IPS-18a (cell line): ENCODE measurements around the gene TKTL1.

Experiments used
- H3K27ac ChIP-seq: one replicate; pipeline ENCODE4 v1.5.1; 2013; ENCODE audit warnings: low read length
- H3K27me3 ChIP-seq: one replicate; pipeline ENCODE4 v1.6.1; 2013; ENCODE audit warnings: mild to moderate bottlenecking, low read length; ENCODE audit not compliant: control insufficient read depth, insufficient read depth
- H3K36me3 ChIP-seq: one replicate; pipeline ENCODE4 v1.6.1; 2013; ENCODE audit warnings: low read depth, low read length; ENCODE audit not compliant: control insufficient read depth
- H3K4me1 ChIP-seq: one replicate; pipeline ENCODE4 v1.6.1; 2013; ENCODE audit warnings: low read depth, low read length; ENCODE audit not compliant: control insufficient read depth
- H3K4me3 ChIP-seq: one replicate; pipeline ENCODE4 v1.5.1; 2013; ENCODE audit warnings: low read length
- H3K9ac ChIP-seq: one replicate; pipeline ENCODE4 v1.6.1; 2013; ENCODE audit warnings: mild to moderate bottlenecking, low read length, moderate library complexity
- H3K9me3 ChIP-seq: one replicate; pipeline ENCODE4 v1.6.1; 2013; ENCODE audit warnings: low read depth, low read length; ENCODE audit not compliant: control insufficient read depth

The TKTL1 gene

GRCh38 chrX:154349979-154350378, 54.4 kb downstream of the TKTL1 start:
- no peak overlapping the region for H3K4me3 ChIP-seq
- H3K27ac ChIP-seq = no peak overlapping the region
- H3K27me3 ChIP-seq = no peaks in the 10 kb centered on the region
- H3K36me3 ChIP-seq = peaks cover 66% of the 10 kb centered on the region
- peaks cover 2% of the 10 kb centered on the region for H3K9me3 ChIP-seq
- H3K9ac ChIP-seq = no peak overlapping the region
- H3K4me1 ChIP-seq = no peaks in the 10 kb centered on the region

- Histone ChIP-seq H3K27ac (no peak overlapping the region), H3K9me3 (peaks cover 2% of the 10 kb centered on the region), H3K4me3 (no peak overlapping the region), H3K36me3 (peaks cover 72% of the 10 kb centered on the region), H3K27me3 (no peaks in the 10 kb centered on the region), H3K9ac (no peak overlapping the region), H3K4me1 (no peaks in the 10 kb centered on the region)
These were observed 55.0 kb downstream of the TKTL1 start for GRCh38 chrX:154350429-154351182.

GRCh38 chrX:154351183-154352011, 55.8 kb downstream of the TKTL1 start:
- H3K27ac ChIP-seq = no peak overlapping the region
- H3K4me3 ChIP-seq = no peak overlapping the region
- H3K36me3 ChIP-seq = peaks cover 80% of the 10 kb centered on the region
- no peaks in the 10 kb centered on the region for H3K4me1 ChIP-seq
- H3K9me3 ChIP-seq = peaks cover 2% of the 10 kb centered on the region
- no peaks in the 10 kb centered on the region for H3K27me3 ChIP-seq
- no peak overlapping the region for H3K9ac ChIP-seq

- H3K4me1 ChIP-seq = no peaks in the 10 kb centered on the region
- no peaks in the 10 kb centered on the region for H3K27me3 ChIP-seq
- H3K36me3 ChIP-seq = peaks cover 86% of the 10 kb centered on the region
- H3K4me3 ChIP-seq = no peak overlapping the region
- H3K9me3 ChIP-seq = peaks cover 2% of the 10 kb centered on the region
- no peak overlapping the region for H3K27ac ChIP-seq
- no peak overlapping the region for H3K9ac ChIP-seq
These were observed 56.4 kb downstream of the TKTL1 start for GRCh38 chrX:154352012-154352401.

- Histone ChIP-seq H3K4me3 (no peak overlapping the region), H3K36me3 (peaks cover 90% of the 10 kb centered on the region), H3K27ac (no peak overlapping the region), H3K9me3 (peaks cover 2% of the 10 kb centered on the region), H3K27me3 (no peaks in the 10 kb centered on the region), H3K9ac (no peak overlapping the region), H3K4me1 (no peaks in the 10 kb centered on the region)
These were observed 56.9 kb downstream of the TKTL1 start for GRCh38 chrX:154352466-154352865.

GRCh38 chrX:154353172-154353843, 57.7 kb downstream of the TKTL1 start:
- H3K9ac ChIP-seq = no peak overlapping the region
- no peak overlapping the region for H3K27ac ChIP-seq
- peaks cover 2% of the 10 kb centered on the region for H3K9me3 ChIP-seq
- no peaks in the 10 kb centered on the region for H3K27me3 ChIP-seq
- no peaks in the 10 kb centered on the region for H3K4me1 ChIP-seq
- H3K36me3 ChIP-seq = peaks cover 96% of the 10 kb centered on the region
- H3K4me3 ChIP-seq = no peak overlapping the region

GRCh38 chrX:154354013-154354412, 58.4 kb downstream of the TKTL1 start:
- Histone ChIP-seq H3K9me3 (no peaks in the 10 kb centered on the region), H3K4me3 (no peak overlapping the region), H3K9ac (no peak overlapping the region), H3K27me3 (no peaks in the 10 kb centered on the region), H3K36me3 (peaks cover 99% of the 10 kb centered on the region), H3K27ac (no peak overlapping the region), H3K4me1 (no peaks in the 10 kb centered on the region)

GRCh38 chrX:154354516-154354915, 58.9 kb downstream of the TKTL1 start:
- no peaks in the 10 kb centered on the region for H3K9me3 ChIP-seq
- H3K4me1 ChIP-seq = no peaks in the 10 kb centered on the region
- H3K4me3 ChIP-seq = no peak overlapping the region
- no peaks in the 10 kb centered on the region for H3K27me3 ChIP-seq
- H3K9ac ChIP-seq = no peak overlapping the region
- peaks cover 99% of the 10 kb centered on the region for H3K36me3 ChIP-seq
- H3K27ac ChIP-seq = no peak overlapping the region

GRCh38 chrX:154355094-154355775, 59.6 kb downstream of the TKTL1 start:
- Histone ChIP-seq H3K4me3 (no peak overlapping the region), H3K4me1 (no peaks in the 10 kb centered on the region), H3K9ac (no peak overlapping the region), H3K9me3 (no peaks in the 10 kb centered on the region), H3K27ac (no peak overlapping the region), H3K36me3 (peaks cover 99% of the 10 kb centered on the region), H3K27me3 (no peaks in the 10 kb centered on the region)

- Histone ChIP-seq H3K27ac (no peak overlapping the region), H3K27me3 (no peaks in the 10 kb centered on the region), H3K36me3 (peaks cover 97% of the 10 kb centered on the region), H3K9ac (no peak overlapping the region), H3K9me3 (no peaks in the 10 kb centered on the region), H3K4me3 (no peak overlapping the region), H3K4me1 (no peaks in the 10 kb centered on the region)
These were observed 60.2 kb downstream of the TKTL1 start for GRCh38 chrX:154355776-154356140.

GRCh38 chrX:154356596-154356995, 61.0 kb downstream of the TKTL1 start:
- Histone ChIP-seq H3K27me3 (no peaks in the 10 kb centered on the region), H3K4me1 (no peaks in the 10 kb centered on the region), H3K4me3 (no peak overlapping the region), H3K9ac (no peak overlapping the region), H3K27ac (no peak overlapping the region), H3K36me3 (peaks cover 96% of the 10 kb centered on the region), H3K9me3 (no peaks in the 10 kb centered on the region)
